HG03175 (cell line): ENCODE data around the gene CDHR2.

Experiments used
- ATAC-seq: cut with Tn5 transposase; IDR thresholded peaks from one replicate; pipeline ENCODE4 v1.9.1; 2021; ENCODE audit warnings: mild to moderate bottlenecking, moderate library complexity; ENCODE audit not compliant: unreplicated experiment

Gene CDHR2

DNA sequence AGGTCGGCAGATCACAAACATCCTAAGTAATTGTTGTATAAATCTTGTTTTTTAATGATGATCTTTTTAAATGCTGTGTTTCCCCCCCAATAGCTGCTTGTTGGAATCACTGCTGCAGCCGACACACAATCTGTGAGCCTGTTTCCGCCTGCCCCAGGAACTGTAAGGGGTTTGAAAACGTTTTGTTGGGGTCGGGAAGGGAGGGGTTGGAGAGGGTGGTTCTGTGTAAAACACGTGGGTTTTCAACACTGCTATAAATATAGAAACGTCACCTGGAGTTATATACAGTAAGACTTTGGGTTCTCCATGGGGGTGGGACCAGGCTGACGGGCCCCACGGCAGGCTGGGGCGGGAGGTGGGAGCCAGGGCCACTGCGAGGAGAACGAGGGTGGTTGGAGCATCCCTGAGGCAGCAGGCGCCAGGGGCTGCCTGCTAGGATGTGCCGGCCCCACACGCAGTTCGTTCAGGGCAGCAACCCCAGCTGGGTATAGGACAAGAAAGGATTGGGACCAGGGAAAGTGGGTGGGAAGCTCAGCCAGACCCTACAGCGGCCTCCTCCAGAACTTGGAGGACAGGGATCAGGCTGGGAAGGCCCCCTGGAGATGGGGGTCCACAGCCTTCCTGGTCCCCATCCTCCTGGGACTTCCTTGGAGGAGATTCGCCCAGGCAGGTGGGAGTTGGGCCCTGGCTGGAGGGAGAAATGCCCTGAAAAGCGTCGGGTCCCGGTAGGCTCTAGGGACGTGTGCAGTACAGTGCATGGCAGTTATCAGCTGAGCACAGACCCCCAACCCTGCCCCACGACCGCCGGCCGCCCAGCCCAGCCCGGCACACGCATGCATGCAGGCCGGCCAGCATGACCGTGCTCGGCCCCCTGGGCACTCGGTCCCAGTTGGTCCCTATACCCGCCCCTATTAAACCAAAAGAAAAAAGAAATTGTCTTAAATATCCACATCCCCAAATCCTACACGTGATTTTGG, 21.6 kb upstream of the CDHR2 start:
- ATAC-seq = no peak

DNA sequence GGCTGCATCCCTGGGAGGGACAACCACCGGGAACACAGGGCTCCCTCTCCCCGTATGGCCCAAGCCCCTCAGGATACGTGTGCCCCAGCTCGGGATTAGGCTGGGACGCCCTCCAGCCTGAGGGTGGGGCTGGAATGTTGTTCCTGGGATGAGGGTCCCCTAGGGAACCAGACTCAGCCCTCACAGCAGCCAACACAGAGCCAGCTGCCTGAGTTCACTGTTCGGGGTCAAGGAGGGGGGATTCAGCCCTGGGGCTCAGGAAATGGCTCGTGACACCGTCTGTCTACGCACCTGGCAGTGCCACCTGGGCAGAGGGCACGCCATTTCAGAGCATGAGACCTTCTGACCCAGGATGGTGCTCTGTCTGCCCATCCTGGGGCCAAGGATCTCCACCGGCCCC, 20.8 kb upstream of the CDHR2 start:
- no peak for ATAC-seq

DNA sequence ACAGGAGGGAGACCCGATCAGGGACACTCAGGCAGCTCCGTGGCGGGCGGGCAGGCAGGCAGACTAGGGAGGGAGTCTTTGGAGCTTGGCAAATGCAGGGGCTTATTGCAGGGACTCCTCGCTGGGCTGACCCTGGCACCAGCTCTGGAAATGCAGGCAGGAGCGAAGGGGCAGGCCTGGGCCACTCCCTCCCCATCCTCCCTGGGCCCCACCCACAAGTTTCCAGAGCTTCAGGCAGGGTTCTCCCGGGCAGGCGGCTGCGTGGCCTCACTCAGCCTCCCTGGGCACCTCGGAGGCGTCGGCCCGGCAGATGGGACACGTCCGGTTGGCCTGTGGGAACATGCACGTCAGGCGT, 20.4 kb upstream of the CDHR2 start:
- ATAC-seq = no peak

DNA sequence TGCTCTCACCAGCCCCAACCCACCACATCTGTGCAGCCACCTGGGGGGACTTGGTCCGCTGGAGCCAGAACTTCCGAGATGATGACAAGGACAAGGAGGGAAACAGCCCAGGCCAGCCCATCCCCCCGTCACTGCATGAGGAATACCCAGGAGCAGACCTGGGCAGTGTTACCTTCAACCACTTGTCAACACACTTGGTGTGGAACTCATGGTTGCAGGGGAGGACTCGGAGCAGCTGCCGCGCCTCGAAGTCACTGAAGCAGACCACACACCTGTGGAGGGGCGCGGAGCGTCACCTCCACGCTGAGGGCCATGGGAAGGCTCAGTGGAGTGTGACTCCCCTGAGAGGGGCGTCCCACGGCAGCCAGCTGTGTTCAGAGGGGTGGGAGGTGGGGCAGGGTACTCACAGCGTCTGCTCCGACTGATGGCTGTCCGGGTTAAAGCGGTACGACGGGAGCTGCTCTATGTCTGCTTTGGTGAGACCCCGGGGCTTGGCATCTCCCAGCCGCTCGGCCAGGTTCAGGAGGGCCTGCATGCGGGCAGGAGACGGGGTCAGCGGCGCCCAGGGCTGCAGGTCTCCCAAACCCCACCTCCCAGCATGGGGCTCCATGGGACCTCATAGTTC, 19.9 kb upstream of the CDHR2 start:
- no peak for ATAC-seq

DNA sequence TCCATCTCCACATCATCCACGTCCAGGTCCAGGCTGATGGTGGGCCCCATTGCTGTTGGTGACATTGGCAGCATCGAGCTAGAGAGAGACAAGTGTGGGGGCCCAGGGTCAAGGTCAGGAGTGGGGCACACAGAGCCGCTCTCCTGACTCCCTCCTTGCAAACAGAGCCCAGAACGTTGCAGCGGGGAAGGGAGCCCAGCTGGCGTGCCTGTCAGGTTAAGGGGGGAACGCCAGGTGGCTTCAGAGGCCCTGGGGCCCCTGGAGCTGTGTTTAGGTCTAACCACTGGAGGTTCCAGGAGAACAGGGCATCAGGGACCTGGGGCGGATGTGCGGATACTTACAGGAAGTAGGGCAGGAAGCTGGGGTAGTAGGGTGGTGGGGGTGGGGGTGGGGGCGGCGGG, 19.4 kb upstream of the CDHR2 start:
- ATAC-seq = no peak

DNA sequence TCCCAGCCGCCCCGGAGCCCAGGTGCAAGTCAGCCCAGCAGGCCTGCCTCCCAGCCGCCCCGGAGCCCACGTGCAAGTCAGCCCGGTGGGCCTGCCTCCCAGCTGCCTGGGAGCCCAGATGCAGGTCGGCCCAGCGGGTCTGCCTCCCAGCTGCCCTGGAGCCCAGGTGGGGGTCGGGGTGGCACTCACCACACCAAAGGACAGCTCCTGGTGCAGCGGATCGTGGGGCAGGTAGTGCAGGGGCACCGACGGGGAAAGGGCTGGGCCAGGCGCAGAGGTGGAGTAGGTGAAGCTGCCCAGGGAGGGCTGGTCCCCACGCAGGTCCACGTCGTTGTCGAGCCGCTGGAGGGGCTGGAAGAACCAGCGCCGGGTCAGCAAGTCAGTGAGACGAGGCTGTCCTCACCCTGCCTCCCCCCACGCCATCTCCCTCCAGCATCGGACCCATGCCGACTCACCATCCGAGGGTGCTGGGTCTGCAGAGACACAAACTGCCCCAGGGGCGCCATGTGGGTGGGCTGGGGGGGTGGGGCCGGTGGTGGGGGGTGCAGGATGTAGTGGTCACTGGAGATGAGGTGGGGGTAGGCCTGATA, 18.7 kb upstream of the CDHR2 start:
- ATAC-seq = no peak

DNA sequence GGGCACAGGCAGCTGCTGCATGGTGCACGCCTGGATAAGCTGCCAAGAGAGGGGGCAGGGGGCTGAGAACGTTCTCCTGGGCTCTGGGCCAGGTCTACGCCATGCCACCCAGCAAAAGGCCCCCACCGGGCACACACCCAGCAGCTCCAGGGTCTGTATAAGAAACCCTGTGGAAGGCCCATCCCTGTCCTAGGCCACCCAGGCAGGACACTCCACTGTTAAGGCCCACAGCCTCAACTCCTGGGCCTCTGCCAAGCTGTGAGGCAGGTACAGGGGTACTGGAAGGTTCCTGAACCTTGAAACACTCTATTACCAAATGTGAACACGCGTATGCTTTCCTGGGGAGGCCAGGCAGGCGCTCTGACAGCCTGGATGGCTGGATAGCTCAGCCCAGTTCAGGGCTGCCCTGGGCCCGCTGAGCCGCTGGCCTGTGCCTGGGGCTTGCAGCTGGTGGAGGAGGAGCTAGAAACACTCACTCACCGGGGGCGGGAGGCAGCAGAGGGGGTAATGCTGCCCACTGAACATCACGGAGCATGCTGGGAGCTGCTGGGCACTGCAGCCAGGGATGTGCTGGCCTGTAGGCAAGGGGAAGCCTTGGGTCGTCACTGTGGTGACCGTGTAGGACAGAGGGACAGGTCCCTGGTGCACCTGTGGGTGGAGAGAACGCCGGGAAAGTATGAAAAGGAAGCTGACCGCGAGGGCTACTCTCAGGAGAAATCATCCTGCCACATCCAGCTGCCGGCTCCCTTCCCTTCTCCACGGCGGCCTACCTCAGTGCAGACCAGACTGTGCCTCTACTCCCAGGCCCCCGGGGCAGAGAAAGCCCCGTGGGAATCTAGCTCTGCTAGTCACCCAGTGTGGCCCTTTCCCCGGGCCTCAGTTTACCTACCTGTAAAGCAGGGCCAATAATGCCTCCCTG, 17.9 kb upstream of the CDHR2 start:
- ATAC-seq = no peak

DNA sequence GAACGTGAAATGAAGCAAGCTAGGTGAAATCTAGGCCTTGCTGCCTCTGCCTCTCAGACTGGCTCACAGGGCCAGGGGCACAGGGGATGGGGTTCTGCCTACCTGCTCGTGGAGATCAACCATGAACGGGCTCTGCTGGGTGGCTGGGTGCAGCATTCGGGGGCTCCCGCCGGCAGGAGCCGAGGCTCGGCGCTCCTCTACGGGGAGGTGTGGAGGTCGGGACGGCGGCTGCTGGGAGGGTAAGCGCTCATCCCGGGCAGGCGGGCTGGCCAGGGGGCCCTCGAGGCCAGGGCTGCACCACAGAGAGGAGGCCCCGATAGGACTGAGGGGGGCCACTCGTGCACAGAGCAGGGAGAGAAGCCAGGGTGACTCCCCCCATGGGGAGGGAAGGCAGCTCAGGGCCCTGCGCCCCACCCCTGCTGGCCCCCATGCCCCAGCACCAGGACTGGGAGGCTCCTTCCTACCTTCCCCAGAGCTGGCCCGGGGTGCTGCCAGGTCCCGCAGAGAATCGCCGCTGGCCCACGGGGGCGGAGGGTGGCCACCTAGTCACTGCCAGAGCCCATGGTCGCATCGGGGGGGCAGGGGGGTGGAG, 17.1 kb upstream of the CDHR2 start:
- no peak for ATAC-seq

DNA sequence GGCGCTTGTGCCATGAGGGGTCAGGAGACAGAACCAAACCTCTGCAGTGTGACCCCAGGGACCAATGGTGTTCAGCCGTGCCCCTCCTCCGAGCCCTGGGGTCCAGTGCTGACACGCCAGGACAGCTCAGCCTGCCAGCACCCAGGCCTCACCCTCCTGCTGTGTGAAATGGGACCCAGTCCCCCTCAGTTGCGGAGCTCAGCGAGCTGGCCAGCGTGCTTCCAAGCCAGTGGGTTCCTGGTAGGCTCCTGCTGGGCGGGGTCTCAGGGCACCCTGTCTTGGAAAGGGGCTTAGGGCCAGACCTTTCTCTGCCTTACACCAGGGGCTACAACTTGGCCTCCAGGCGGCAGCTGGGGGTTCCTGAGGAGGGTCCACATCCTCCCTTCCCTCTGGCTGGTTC, 16.3 kb upstream of the CDHR2 start:
- ATAC-seq = no peak

DNA sequence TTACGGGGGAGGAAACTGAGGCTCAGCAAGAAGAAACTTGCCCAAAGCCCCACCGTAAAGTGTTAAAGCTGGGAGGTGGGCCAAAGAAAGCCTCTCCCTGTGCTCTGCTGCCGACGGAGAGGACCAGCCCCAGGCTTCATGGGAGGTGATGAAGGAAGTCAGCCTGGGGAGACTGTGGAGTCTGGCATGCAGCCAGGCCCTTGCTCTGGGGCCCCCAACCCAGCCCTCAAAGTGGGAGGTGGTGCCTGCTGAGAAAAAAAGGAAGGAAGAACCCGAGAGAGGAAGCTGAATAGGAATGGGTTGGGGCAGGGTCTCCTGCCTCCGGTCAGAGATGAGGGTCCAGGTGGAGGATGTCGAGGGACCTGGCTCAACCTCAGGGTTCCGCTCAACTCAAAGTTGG, 15.8 kb upstream of the CDHR2 start:
- ATAC-seq = no peak

DNA sequence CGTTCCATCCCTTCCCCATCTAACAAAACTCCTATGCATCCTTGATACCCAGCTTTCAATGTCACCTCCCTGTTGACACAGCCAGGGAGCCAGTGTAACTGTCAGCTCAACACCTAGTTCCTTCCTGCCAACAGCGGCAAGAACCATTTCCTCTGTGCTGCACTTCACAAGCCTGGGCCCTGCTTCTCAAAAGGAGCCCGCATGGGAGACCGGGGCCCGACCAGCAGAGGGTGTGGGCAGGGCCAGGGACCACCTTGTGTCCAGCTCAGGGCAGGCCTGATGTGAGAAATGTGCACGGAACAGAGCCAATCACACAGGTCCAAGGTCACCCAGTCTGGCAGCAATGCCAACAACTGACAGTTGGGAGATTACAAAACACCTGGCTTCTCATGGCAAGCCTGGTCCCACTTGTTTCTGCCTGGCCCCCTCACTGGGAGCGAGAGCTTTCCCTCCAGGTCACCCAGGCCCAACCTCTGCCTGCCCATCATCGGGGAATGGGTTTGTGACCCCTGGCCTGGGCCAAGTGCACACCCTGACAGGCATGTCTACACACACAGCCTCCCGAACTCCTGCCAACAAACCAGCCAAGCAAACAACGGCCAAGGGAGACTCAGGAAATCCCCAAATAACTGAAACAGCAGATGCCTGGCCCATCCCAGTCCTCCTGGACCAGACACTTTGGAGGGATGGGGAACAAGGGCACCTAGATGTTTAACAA, 15.1 kb upstream of the CDHR2 start:
- no peak for ATAC-seq

DNA sequence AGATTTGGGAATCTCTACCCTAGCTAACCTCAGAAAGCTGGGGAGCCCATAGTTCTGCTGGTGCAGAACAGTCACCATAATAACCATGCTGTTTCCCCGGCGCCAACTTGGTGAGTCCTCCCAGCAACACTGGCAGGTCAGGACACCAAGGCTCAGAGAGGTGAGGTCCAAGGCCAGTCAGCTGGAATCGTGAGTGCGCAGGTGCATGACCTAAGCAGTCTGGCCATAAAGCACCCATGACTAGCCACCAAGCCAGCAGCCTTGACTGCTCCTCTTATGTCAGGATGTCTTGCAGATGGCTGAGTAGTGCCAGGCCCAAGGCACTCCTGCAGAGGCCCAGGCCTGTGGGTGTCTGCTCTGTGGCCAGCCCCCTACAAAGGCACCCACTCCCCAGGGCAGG, 14.5 kb upstream of the CDHR2 start:
- ATAC-seq = no peak

DNA sequence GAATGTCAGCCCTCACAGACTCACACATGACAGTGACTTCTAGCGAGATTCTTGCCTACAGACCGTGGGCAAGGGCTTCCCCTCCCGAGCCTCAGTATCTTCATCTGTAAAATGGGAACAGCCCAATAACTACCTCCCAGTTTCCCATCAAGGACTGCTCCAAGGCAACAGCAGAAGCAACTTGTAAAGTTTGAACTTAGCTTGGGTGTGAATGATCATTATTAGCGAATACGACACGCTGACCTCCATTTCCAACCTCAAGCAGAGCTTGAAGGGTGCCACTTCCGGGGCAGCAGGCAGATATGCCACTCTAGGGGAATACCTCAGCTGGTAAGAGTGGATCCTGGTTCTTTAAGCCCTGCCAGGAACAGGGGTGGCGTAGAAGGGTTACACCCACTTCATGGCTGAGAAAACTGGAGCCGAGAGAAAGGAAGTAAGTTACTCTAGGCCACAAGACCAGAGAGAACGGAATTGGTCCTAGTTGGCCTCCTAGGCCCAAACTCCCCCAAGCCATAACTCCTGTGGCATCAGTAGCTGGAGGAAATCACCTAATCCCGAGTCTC, 14.0 kb upstream of the CDHR2 start:
- no peak for ATAC-seq

DNA sequence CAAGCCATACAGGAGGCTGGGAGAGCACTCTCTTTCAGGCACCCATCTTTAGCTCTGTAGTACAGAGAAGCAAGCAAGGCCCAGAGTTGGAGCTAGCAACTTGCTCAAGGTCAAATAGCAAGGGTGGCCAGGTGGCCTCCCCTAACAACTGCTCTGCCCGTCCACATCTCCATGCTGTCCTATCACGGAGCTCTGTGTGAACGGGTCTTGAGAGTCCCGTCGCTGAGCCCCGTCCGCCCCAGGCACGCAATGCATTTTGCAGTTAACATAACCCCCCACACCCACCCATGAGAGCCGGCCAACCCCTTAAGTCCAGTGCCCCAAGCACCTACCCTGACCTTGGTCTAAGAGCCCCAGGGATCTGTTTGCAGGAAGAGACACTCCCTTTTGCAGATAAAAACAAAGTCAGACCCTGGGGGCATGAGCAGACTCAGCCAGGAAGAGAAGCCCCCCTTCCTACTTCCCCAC, 13.4 kb upstream of the CDHR2 start:
- ATAC-seq = no peak

DNA sequence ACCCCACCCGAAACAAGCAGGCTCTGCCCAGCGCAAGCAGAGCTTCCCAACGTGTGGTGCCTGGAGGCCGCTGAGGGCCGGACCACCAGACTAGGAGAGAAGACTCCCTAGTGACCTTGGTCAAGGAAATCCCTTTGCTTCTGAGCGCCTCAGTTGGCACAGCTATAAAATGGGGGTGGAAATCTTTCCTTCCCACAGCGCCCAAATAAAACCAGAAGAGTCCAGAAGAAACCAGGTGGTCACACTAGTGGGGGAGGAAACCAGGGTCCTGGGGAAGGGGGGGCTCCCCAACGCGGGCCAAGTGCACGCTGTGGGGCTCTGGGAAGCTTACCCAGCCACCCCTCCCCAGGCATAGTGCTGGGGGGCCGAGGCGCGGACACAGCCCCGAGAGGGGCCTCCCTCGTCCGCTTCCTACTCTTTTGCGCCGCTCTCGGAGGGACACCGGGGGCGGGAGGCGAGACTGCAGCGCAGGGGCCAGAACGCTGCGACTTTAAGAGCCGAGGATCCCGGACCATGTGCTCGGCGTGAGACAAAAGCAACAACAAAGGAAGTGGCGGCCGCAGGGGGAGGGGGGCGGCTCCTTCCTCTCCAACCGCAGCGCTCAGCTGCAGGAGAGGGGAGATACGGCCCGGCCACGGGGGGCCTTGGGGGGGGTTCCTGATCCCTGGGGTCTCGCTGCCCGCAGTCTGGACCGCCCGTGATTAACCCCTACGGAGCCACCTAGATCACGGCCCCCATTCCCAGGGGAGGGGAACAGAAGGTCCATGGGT, 12.8 kb upstream of the CDHR2 start:
- ATAC-seq = peak; percentile 28

DNA sequence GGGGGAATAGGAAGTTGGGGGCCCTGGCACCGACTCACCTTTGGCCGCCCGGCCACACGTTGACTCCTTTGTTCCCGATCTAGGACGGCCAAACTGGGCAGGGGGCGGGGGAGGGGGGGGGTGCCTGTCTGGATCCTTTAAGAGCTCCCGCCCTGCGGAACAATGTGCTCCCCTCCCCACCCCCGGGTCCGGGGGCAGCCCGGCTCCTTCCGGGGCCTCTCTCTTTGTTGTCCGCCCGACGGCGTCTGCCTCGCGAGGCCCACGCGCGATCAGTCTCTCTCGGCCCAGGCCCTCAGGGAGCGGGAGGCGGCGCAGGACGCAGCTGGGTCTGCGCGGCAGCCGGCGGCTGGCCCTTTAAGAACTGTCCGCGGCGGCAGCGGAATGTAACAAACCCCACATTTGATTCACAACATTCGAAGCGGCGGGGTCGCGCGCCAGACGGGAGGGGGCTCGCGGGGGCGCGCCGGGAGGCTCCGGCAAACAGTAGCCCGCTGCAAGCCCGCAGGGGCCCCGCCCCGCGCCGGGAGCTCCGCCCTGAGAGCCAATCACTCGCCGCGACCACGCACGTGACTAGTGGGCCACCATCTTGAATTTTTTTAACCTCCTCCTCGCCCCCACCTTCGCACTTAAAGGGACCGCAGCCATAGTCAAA, 12.1 kb upstream of the CDHR2 start, which contains the start of gene RNF44:
Gene RNF44, minus strand, starts transcription at position 501 of the 652 bp plus-strand sequence. CDS start 4,930 bp downstream, outside the sequence.
- ATAC-seq = peak; percentile 56

DNA sequence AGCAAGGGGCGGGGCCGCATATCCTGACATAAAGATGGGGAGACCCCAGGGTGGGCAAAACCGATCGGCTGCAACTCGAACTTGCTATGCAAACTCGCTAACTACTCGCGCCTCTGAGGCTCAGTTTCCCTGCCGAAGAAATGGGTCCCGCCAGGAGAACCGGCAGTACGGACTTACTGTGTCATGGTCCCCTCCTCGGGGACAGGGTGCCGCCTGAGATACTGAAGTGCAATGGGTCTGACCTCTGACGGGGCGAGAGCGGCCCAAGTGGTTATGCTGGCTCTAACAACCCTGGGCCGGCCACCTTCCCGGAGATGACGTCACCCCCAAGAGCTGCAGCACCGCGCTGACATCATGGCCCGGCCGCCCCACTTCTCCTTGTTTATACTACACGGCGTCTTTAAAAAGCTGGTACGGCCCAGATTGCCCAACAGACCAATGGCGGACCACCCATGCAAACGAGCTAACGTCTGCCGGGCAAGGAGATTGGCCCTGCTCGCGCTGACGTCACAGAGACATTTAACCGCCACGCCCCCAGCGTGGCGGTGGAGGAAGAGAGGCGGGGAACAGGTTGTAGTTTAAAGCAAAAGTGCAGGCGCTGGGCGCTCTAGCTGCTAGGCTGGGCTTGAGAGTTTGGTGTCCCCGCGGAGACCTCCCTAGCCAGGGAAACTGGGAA, 11.4 kb upstream of the CDHR2 start:
- ATAC-seq = peak; percentile 67
